VCaP (cell line): ENCODE measurements around the gene SLC23A3.

Experiments used
- H3K27ac ChIP-seq: fragments of 450-650 bp; 2 replicates; pipeline ENCODE4 v1.5.1; 2017
- CTCF ChIP-seq: fragments of 450-650 bp; conservative IDR thresholded peaks from 2 replicates; pipeline ENCODE4 v1.5.1; 2017; ENCODE audit warnings: mild to moderate bottlenecking, moderate library complexity

Gene SLC23A3

GRCh38 chr2:219182331-219183150 lies 12.7 kb upstream of the SLC23A3 start:
- no peak overlapping the region for H3K27ac ChIP-seq
- no peak for TF ChIP-seq CTCF

GRCh38 chr2:219181531-219181930 lies 11.7 kb upstream of the SLC23A3 start:
- H3K27ac ChIP-seq, result no peak overlapping the region
- no peak for TF ChIP-seq CTCF

- TF ChIP-seq CTCF, result no peak
- H3K27ac ChIP-seq, result no peak overlapping the region
Measured at GRCh38 chr2:219180961-219181360, 11.1 kb upstream of the SLC23A3 start.

- H3K27ac ChIP-seq, result no peak overlapping the region
- no peak for TF ChIP-seq CTCF
Measured at GRCh38 chr2:219179601-219180465, 10.0 kb upstream of the SLC23A3 start.

GRCh38 chr2:219178377-219179175 lies 8.7 kb upstream of the SLC23A3 start:
- peak overlapping the region; percentile 98 for H3K27ac ChIP-seq
- TF ChIP-seq CTCF, result no peak

- TF ChIP-seq CTCF, result peak; percentile 50
- peak within 1 kb of the TSS; percentile 98 for H3K27ac ChIP-seq
Measured at GRCh38 chr2:219177552-219178376, 7.9 kb upstream of the SLC23A3 start, which contains the start of gene RETREG2. TSS of gene RETREG2 (plus strand) at chr2:219178275. CDS start at chr2:219178353, 78 bp downstream.
